Measurements from ENCODE around the gene NRXN3. TPM values are rescaled to one million over a fixed set of nuclear protein-coding genes. Genes with fewer than 3 reads are reported as not detected.

Gene NRXN3
- total RNA-seq, 2 donors from 2014 or later = 1.2 to 7.8 TPM

DNA sequence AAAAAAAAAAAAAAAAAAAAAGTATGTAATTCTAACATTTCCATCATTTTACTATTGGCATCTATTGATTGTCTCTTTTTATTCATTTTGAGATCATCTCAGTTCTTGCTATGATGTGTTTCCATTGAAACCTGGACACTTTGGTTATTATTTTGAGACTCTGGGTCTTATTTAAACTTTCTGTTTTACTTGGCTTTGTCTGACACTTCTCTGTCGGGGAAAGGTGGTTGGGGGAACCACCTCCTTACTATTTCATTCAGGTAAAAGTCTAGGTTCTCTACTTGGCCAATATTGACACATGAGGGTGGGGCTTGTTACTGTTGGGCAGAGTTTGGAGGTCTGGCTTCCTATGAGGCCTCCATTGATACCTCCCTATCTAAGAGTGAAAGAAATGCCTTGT, 228.0 kb downstream of the NRXN3 start:
- H3K9ac ChIP-seq (ENCODE audit: low read depth in 2 of 2, low read length in 2 of 2) = no peak overlapping the region
- H3K4me3 ChIP-seq = no peak overlapping the region
- no peak for DNase-seq
- TF ChIP-seq, protein P1, sequence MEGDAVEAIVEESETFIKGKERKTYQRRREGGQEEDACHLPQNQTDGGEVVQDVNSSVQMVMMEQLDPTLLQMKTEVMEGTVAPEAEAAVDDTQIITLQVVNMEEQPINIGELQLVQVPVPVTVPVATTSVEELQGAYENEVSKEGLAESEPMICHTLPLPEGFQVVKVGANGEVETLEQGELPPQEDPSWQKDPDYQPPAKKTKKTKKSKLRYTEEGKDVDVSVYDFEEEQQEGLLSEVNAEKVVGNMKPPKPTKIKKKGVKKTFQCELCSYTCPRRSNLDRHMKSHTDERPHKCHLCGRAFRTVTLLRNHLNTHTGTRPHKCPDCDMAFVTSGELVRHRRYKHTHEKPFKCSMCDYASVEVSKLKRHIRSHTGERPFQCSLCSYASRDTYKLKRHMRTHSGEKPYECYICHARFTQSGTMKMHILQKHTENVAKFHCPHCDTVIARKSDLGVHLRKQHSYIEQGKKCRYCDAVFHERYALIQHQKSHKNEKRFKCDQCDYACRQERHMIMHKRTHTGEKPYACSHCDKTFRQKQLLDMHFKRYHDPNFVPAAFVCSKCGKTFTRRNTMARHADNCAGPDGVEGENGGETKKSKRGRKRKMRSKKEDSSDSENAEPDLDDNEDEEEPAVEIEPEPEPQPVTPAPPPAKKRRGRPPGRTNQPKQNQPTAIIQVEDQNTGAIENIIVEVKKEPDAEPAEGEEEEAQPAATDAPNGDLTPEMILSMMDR (IDR thresholded peaks at IDR 0.05) = no peak
- no peaks in the 10 kb centered on the region for H3K27me3 ChIP-seq
- no peaks in the 10 kb centered on the region for H3K36me3 ChIP-seq
- no peaks in the 10 kb centered on the region for H3K4me1 ChIP-seq
- no peaks in the 10 kb centered on the region for H3K9me3 ChIP-seq
- no peak overlapping the region for H3K27ac ChIP-seq
- intact Hi-C loops (cut with DNase I) = no loop called here

DNA sequence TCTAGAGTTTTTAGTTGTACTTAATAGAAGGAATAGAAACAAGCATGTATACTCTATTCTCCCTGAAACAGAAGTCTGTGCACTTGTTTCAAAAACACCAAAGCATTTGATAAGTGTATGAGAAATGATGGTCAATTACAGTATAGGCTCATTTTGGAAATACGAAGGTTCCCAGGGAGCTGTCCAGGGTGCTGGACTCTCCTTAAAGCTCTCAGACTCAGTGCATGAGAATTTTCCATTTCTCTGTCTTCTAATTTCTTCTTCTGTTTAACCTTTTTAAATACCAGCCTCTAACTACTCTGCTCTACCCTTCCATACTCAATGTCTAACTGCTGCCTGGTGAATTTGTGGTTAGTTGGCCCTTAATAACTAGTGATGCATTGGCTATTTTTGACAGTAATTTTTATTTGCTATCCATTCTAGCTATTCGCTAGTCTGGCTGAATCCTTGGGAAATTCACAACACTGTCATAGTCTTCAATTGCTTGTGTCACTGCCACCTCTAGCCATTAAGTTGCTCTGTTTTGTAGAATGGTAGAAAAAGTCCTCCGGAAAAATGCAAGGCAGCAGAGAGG, 229.2 kb downstream of the NRXN3 start:
- intact Hi-C loops (cut with DNase I) = no loop called here
- DNase-seq = no peak
- TF ChIP-seq, protein P1 (IDR thresholded peaks at IDR 0.05) = no peak
- Histone ChIP-seq H3K36me3 (no peaks in the 10 kb centered on the region), H3K4me1 (no peaks in the 10 kb centered on the region), H3K4me3 (no peak overlapping the region), H3K27me3 (no peaks in the 10 kb centered on the region), H3K9ac (ENCODE audit: low read depth in 2 of 2, low read length in 2 of 2) (no peak overlapping the region), H3K27ac (no peak overlapping the region), H3K9me3 (no peaks in the 10 kb centered on the region)

DNA sequence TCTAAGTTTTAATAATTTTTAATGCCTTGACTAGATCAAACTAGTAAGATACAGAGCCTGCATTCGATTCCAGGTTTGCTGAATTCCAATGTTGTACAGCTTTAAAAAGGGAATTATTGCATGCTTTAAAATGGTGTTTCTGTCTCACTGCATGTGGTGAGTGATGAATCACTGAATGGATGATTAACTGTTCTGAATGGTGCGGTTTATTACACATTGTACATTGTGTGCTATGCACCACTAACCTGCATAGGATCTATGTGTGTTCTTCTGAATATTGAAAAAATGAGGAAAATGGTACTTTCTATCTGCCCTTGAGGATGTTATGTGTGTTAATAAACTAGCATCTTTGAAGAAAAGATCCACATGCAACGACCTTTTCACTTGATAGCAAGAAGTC, 231.7 kb downstream of the NRXN3 start:
- Histone ChIP-seq H3K4me1 (no peaks in the 10 kb centered on the region), H3K27me3 (no peaks in the 10 kb centered on the region), H3K9me3 (no peaks in the 10 kb centered on the region), H3K9ac (ENCODE audit: low read depth in 2 of 2, low read length in 2 of 2) (no peak overlapping the region), H3K36me3 (no peaks in the 10 kb centered on the region), H3K27ac (no peak overlapping the region), H3K4me3 (no peak overlapping the region)
- intact Hi-C loops (cut with DNase I) = no loop called here
- TF ChIP-seq, protein P1 (IDR thresholded peaks at IDR 0.05) = no peak
- DNase-seq = no peak

DNA sequence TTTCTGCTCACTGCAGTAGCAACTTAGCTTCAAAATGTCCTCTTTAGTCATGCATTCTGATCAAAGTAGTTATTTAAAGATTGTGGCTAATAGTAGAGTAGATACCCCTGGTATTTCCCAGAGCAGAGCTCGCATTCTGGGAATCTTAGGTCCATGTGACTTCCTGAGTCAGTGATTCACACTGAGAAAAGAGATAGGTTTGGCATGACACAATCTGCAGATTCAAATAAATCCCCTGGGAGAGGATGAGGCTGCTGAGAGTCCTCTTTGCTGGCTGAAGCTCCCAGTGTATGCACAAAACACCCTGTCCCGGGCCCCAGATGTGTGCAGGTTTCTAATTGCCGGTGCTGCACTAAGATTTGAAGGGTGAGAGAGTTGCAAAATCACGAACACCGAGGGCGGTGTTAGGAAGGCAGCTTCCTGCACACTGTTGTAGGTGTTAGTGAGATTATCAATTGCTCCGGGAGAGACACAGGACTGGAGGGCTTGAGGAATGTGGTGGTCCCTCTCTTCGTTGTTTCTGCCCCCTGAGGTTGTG, 233.2 kb downstream of the NRXN3 start:
- Histone ChIP-seq H3K36me3 (no peaks in the 10 kb centered on the region), H3K27me3 (no peaks in the 10 kb centered on the region), H3K27ac (no peak overlapping the region), H3K9ac (ENCODE audit: low read depth in 2 of 2, low read length in 2 of 2) (no peak overlapping the region), H3K4me3 (no peak overlapping the region), H3K9me3 (no peaks in the 10 kb centered on the region), H3K4me1 (no peaks in the 10 kb centered on the region)
- TF ChIP-seq, protein P1 (IDR thresholded peaks at IDR 0.05) = no peak
- no peak for DNase-seq
- intact Hi-C loops (cut with DNase I) = no loop called here

DNA sequence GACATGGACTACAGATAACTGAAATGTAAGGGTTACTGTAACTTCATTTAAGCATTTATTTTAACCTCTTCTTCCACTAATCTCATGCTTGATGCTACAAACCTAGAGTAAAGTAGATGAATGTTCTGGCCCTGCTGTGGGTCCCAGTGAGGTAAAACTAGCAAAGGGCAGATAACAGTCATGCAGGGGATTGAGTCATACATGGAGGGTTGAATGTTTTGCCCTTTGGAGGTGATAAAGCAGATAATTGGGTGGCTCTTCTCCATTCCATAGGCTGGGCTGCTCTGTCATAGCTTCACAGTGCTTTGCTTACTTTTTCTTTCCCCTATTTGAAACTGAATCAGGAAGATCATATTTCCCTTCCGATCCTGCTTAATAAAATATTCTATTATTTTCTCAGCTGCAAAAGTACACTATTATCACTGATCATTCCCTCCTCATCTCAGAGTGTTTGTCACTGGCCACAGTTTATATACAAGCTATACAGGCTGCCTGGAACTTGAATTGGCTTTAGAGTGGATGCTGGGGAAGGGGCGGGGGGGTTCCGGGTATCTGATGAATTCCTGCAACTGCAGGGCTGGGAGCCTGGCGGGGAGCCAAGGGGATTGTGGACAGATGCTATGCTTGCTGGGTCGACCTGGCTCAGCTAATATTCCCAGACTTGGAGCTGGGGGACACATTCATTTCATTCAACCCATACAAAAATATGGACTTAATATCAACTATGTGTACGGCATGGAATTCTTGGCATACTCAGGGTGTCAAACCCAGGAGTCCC, 235.1 kb downstream of the NRXN3 start:
- no peak overlapping the region for H3K9ac ChIP-seq (ENCODE audit: low read depth in 2 of 2, low read length in 2 of 2)
- H3K4me1 ChIP-seq = no peaks in the 10 kb centered on the region
- H3K9me3 ChIP-seq = no peaks in the 10 kb centered on the region
- no peak for DNase-seq
- no peak overlapping the region for H3K4me3 ChIP-seq
- H3K36me3 ChIP-seq = no peaks in the 10 kb centered on the region
- TF ChIP-seq, protein P1 (IDR thresholded peaks at IDR 0.05) = no peak
- H3K27me3 ChIP-seq = no peaks in the 10 kb centered on the region
- intact Hi-C loops (cut with DNase I) = no loop called here
- no peak overlapping the region for H3K27ac ChIP-seq

Measured in colonic mucosa (tissue), 4 donors.